ENCODE results near the gene CCDC27.

GRCh38 chr1:3753656-3754454 is 1.6 kb downstream of the CCDC27 start:
- TF ChIP-seq CTCF (IDR thresholded peaks at IDR 0.05) = no peak
- no peak for TF ChIP-seq POLR2AphosphoS5 (IDR thresholded peaks at IDR 0.05)
- no peak for TF ChIP-seq POLR2A (IDR thresholded peaks at IDR 0.05; ENCODE audit: low read depth)
- TF ChIP-seq EP300 (IDR thresholded peaks at IDR 0.05) = no peak

Data from esophagus muscularis mucosa (tissue), 4 donors.